ENCODE results near the gene TMEM131. TPM values are rescaled to one million over a fixed set of nuclear protein-coding genes. Genes with fewer than 3 reads are reported as not detected.
"Not testable (repeated sequence)": the region's sequence is repeated elsewhere in the genome, so short reads cannot be mapped to it uniquely, and the experiment has no call there.

TMEM131 gene
- polyA plus RNA-seq, 3 donors, result 37.0 to 48.0 (median 39.6) TPM

DNA sequence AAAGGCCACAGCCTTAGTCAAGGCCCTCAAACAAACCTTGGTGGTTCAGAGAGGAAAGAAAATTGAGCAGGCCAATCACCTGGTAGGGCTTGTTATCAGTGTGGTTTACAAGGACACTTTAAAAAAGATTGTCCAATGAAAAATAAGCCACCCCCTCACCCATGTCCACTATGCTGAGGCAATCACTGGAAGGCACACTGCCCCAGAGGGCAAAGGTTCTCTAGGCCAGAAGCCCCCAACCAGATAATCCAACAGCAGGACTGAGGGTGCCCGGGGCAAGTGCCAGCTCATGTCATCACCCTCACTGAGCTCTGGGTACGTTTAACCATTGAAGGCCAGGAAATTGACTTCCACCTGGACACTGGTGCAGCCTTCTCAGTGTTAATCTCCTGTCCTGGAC is 171.7 kb downstream of the TMEM131 start:
- DNase-seq (ENCODE audit: low read depth in 3 of 3, low spot score in 2 of 3), result not testable (repeated sequence)

GRCh38 chr2:97821862-97822261 is 173.9 kb downstream of the TMEM131 start:
- DNase-seq (ENCODE audit: low read depth in 3 of 3, low spot score in 2 of 3), result not testable (repeated sequence)

DNA sequence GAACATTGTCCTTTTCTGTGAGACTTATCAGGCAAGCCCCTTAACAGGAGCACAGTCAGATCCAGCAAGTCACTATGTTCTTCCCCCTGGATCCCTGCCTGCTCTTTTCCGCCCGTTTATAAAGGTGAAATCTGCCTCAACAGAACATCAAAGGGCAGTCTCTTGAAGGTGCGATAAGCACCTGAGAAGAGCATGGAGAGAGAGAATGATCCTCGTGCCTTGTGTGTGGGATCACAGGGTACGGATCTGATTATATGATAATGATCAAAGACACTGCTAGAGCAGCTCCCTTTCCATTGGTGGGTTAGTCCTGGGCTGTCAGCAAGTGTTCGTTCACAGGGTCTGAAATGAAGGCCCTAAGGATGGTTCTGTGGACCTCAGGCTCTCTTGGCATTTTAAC is 176.0 kb downstream of the TMEM131 start:
- DNase-seq (ENCODE audit: low read depth in 3 of 3, low spot score in 2 of 3), result no peak

GRCh38 chr2:97816411-97816810 is 179.3 kb downstream of the TMEM131 start:
- no peak for DNase-seq (ENCODE audit: low read depth in 3 of 3, low spot score in 2 of 3)

DNA sequence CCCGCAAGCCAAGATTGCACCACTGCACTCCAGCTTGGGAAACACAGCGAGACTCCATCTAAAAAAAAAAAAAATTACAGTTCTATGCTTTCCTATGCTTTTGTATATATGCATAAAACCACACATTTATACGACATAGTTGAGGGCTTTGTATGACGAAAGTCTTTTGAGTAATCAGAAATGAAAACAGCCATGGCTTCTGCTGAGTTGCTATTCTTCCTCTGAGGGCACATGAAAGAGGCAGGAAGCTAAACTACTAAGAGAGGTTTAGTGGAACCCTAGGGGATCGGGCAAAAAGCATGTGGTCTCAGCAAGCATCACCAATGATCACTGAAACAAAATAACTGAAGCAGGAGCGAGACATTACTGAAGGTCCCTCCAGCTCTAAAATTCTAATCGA is 182.8 kb downstream of the TMEM131 start:
- no peak for DNase-seq (ENCODE audit: low read depth in 3 of 3, low spot score in 2 of 3)

GRCh38 chr2:97808816-97809215 is 186.9 kb downstream of the TMEM131 start:
- DNase-seq (ENCODE audit: low read depth in 3 of 3, low spot score in 2 of 3), result no peak

- peak; percentile 25 to 41 (median 27) for DNase-seq (ENCODE audit: low read depth in 3 of 3, low spot score in 2 of 3)
Observed at GRCh38 chr2:97806738-97807618, 188.8 kb downstream of the TMEM131 start.

DNA sequence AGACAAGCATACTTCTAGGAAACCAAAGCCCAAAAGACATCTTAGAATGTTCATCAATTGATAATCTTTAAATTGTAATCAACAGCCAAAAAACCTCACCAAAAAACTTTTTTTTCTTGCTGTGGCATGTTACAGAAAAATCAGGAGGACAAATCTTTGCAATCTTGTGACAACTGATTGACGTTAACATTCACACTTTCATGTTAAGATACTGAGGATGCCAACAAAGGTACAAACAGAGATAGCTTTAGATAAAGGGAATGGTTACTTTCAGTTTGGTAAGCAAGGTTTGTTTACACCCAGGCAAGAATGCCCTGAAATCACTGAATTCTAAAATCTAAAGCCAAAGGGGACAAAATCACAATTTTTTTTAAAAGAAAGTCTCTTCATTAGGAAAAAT is 190.0 kb downstream of the TMEM131 start:
- DNase-seq (ENCODE audit: low read depth in 3 of 3, low spot score in 2 of 3), result no peak

- DNase-seq (ENCODE audit: low read depth in 3 of 3, low spot score in 2 of 3), result no peak
Observed at GRCh38 chr2:97801028-97801427, 194.7 kb downstream of the TMEM131 start.

DNA sequence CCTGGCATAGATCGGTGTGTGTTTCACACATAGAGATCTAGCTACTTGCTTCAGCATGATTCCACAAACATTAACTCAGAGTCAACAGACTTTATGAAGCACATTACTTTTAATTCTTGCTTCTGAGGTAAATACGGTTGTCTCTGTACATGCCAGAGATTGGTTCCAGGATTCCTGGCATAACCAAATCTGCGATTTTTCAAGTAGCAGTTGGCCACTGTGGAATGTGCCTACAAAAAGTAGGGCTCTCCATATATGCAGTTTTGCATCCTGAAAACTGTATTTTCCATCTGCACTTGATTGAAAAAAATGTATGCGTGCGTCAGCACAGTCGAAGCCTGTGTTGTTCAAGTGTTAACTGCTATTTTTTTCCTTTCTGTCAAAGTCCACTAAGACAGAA is 197.3 kb downstream of the TMEM131 start:
- DNase-seq (ENCODE audit: low read depth in 3 of 3, low spot score in 2 of 3), result no peak

DNA sequence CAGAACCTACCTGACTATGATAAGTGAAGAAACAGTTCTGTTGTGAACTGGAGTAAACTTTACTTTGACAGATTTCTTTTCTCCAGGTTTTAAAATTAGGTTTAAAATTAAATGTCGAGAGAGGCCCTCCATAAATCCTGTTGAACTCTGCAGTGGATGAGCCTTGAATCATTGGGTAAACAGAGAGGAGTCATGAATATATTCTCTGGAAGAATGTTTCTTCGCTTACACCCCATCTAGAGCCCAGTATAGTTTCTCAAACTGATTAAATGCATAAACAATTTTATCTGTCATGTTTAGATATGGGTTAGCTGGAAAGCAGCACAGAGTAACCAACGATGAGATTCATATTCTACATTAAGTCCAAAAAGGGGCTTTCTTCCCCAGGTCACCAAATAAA is 198.4 kb downstream of the TMEM131 start:
- DNase-seq (ENCODE audit: low read depth in 3 of 3, low spot score in 2 of 3), result no peak

- DNase-seq (ENCODE audit: low read depth in 3 of 3, low spot score in 2 of 3), result no peak
Observed at GRCh38 chr2:97796465-97797126, 199.2 kb downstream of the TMEM131 start.

DNA sequence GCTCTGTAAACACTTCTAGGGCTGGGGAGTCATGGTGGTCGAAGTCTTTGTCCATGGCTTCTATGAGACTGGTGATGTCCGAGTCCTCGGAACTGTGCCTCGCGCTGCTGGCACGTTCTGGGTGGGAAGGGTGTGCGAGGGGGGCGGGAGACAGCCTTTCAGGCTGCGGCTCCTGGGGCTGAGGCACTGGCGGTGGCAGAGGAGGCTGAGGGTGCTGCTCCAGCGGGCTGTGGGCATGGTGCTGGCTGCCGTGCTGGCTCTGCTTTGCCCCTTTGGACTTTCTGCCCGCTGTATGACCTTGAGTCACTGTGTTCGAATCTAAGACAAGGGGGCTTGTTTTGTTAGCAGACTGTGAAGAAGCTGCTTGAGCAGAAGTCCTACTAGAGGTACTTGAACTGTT is 203.3 kb downstream of the TMEM131 start:
- no peak for DNase-seq (ENCODE audit: low read depth in 3 of 3, low spot score in 2 of 3)

DNA sequence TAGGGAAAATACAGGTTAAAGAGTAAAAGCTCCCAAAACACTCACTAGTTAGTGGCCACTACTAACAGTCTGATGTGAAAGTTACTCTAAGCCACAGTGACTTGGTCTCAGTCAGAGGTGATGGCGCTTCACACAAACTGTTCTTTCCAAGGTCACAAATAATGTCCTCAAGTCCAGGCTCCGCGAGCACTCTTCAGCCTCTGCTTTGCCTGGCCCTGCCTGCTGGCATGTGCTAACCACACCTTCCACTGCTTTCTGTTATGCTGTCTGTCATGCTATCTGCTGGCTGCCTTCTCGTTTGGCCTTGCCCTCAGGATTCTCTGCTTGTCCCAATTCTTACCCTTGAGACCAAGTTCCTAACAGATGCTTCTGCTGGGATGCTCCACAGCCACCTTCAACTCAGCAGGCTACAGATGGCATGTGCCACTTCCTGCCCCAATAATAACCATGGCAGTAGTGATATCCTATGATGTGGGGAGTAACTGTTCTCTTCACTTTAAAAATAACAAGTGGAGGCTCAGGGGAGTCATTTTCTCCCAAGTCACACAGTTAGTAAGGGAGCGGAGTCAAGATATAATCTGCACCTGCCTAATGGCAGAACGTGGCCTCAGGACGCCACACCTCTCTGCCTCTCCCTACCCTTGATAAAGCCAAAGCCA is 206.6 kb downstream of the TMEM131 start:
- no peak for DNase-seq (ENCODE audit: low read depth in 3 of 3, low spot score in 2 of 3)

DNA sequence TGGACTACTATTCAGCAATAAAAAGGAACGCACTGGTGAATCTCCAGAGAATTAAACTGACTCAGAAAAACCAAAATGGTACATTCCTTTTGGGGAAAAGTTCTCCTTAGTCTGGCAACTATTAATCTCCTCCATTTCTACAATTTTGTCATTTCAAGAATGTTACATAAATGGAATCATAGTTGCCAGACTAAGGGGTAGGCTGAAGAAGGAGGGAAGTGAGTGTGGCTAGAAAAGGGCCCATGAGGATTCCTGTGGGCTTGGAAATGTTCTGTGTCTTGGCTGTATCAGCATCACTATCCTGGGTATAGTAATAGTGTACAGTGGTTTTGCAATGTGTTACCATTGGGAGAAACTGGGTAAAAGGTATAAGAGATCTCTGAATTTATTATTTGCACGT is 209.9 kb downstream of the TMEM131 start:
- no peak for DNase-seq (ENCODE audit: low read depth in 3 of 3, low spot score in 2 of 3)

DNA sequence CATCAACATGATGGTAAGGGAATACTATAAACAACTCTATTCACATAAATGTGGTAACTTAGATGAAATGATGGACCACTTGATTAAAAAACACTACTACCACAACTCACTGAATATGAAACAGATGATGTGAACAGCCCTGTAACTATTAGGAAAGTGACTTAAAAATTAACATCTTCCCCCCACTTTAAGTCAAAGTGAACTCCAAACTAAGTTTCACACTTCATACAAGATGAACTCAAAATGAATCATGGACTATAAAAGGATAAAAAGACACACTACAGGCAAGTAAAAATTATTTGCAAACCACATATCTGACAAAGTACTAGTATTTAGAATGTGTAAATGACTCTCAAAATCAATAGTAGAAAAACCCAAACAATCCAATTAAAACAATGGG is 210.8 kb downstream of the TMEM131 start:
- DNase-seq (ENCODE audit: low read depth in 3 of 3, low spot score in 2 of 3), result no peak

DNA sequence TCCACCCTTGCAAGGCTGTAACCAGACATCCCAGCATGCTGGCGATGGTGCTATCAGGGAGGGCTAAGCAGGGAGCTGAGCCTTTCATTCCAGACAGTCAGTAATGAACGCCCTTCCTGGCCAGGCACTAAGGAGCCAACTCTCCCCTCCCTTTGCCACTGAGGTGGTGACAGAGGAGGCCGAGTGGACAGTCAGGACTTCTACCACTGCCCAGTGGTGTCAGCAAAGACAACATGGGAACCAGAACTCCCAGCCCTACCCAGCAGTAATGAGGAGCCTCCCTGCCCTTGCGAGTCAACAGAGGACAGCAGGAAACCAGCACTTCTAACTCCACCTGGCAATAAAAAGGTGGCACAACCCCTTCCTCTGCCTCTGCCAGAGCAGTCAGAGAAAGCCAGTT is 213.8 kb downstream of the TMEM131 start:
- no peak for DNase-seq (ENCODE audit: low read depth in 3 of 3, low spot score in 2 of 3)

DNA sequence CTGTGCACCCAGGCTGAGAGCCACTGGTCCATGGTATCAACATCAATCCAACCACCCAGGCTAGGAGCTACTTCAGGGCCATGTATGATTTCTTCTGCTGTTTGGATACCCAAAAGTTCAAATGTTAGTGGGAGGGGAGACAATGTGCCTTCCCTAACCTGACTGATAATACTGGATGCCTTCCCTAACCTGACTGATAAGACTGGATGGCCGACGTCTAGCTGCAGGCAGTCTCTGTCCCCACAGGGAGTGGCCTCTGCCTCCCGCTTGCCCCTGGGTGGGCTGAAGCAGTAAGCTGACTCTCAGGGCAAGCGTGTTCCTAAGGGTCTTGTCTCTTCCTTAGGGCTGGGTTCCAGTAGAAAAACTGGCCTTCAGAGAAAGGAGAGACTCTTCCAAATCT is 216.6 kb downstream of the TMEM131 start:
- DNase-seq (ENCODE audit: low read depth in 3 of 3, low spot score in 2 of 3), result no peak

DNA sequence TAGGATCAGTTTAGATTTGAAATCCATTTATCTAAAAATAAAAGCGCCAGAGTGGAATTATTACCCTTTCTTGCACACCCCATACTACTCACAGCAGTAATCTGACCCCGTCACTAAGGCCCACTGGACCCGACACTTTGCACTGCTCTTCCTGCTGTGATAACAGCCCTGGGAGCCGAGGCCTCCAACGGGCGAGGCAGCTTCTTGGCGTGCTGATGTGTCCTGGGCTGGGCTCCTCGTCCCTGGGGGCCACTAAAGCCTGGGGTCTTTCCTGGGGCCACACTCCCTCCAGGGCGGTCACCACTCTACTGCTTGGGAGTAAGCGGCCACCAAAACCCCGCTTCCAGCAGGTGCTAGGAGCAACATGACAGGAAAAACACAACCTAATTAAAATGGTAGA is 220.7 kb downstream of the TMEM131 start:
- DNase-seq (ENCODE audit: low read depth in 3 of 3, low spot score in 2 of 3), result no peak

- DNase-seq (ENCODE audit: low read depth in 3 of 3, low spot score in 2 of 3), result no peak
Observed at GRCh38 chr2:97774425-97774824, 221.3 kb downstream of the TMEM131 start.

DNA sequence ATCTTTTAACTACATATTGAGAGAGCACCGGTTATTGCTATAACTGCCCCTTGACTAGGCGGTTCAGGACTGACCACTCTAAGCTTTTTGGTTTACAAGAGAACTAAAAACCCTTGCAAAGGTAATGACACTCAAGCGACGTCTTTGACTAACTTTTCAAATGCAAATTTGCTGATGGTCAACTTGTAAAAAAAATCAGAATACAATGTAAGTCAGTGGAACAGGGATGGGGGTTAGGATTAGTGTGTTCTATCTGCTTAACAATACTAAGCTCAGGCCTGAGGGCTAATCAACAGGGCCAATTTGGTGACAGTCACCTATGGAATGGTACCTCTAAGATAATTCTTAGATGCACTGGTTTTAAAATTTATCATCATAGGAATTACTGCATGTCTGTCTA is 225.3 kb downstream of the TMEM131 start:
- no peak for DNase-seq (ENCODE audit: low read depth in 3 of 3, low spot score in 2 of 3)

- no peak for DNase-seq (ENCODE audit: low read depth in 3 of 3, low spot score in 2 of 3)
Observed at GRCh38 chr2:97769711-97770110, 226.0 kb downstream of the TMEM131 start.
